OCI-LY7 (cell line): ENCODE results near the gene VPS13C. TPM values are rescaled to one million over a fixed set of nuclear protein-coding genes. Genes with fewer than 3 reads are reported as not detected.

Source experiments
- BruUV-seq: library from RNA; stranded (reverse); fragments of 400-500 nt; replicated peaks from 2 replicates; lab custom pipeline; 2021; lab: Mats Ljungman, UMichigan
- CTCF ChIA-PET: fragments of 300-600 bp; sonication (Branson Sonifier 250); formaldehyde crosslinking; loops from one replicate; lab custom pipeline; 2022; ENCODE audit warnings: antibody characterized with exemption; ENCODE audit not compliant: unreplicated experiment; lab: Charles Lee
- POLR2A ChIA-PET: fragments of 300-600 bp; sonication (Branson Sonifier 250); formaldehyde crosslinking; loops from one replicate; lab custom pipeline; 2022; ENCODE audit warnings: antibody characterized with exemption; lab: Charles Lee
- DNase-seq: peaks from one replicate; pipeline ENCODE4 v3.0.0-alpha.2; 2015; ENCODE audit warnings: low spot score
- H2AFZ ChIP-seq: fragments of 200-600 bp; sonication (generic), shearing (Covaris generic); 2 replicates; pipeline ENCODE4 v1.6.1; 2014; ENCODE audit warnings: mild to moderate bottlenecking, antibody characterized with exemption, low read length, moderate library complexity
- H3K27ac ChIP-seq: fragments of 200-600 bp; sonication (generic); 2 replicates; pipeline ENCODE4 v1.5.1; 2014; ENCODE audit warnings: mixed run types, low read depth, mild to moderate bottlenecking, moderate library complexity, low read length, inconsistent platforms; ENCODE audit not compliant: poor library complexity, severe bottlenecking
- H3K36me3 ChIP-seq: fragments of 200-600 bp; sonication (generic); 2 replicates; pipeline ENCODE4 v1.6.1; 2014; ENCODE audit warnings: mild to moderate bottlenecking, antibody characterized with exemption, low read length, moderate library complexity, mixed read lengths; ENCODE audit not compliant: insufficient read depth
- H3K4me1 ChIP-seq: fragments of 200-600 bp; sonication (generic); 2 replicates; pipeline ENCODE4 v1.5.1; 2014; ENCODE audit warnings: mild to moderate bottlenecking, low read length; ENCODE audit not compliant: insufficient read depth, poor library complexity, severe bottlenecking
- H3K4me2 ChIP-seq: fragments of 200-600 bp; sonication (generic); 2 replicates; pipeline ENCODE4 v1.6.1; 2014; ENCODE audit warnings: mild to moderate bottlenecking, low read length
- H3K4me3 ChIP-seq: fragments of 200-600 bp; sonication (generic); 2 replicates; pipeline ENCODE4 v1.5.1; 2014; ENCODE audit warnings: mild to moderate bottlenecking, low read depth, low read length; ENCODE audit not compliant: poor library complexity, severe bottlenecking
- H3K79me2 ChIP-seq: fragments of 200-600 bp; sonication (generic); 2 replicates; pipeline ENCODE4 v1.6.1; 2016; ENCODE audit warnings: low read depth, mild to moderate bottlenecking, low read length, moderate library complexity, mixed read lengths; ENCODE audit not compliant: insufficient read depth
- H3K9me2 ChIP-seq: fragments of 200-600 bp; sonication (generic); 2 replicates; pipeline ENCODE4 v1.6.1; 2016; ENCODE audit warnings: mild to moderate bottlenecking, low read length, mixed read lengths; ENCODE audit not compliant: insufficient read depth
- H3K9me3 ChIP-seq: fragments of 200-600 bp; sonication (generic); 2 replicates; pipeline ENCODE4 v1.6.1; 2014; ENCODE audit warnings: mild to moderate bottlenecking, mixed run types, low read length, mixed read lengths
- H4K20me1 ChIP-seq: fragments of 200-600 bp; sonication (generic); 2 replicates; pipeline ENCODE4 v1.6.1; 2014; ENCODE audit warnings: mild to moderate bottlenecking, antibody characterized with exemption, low read length, moderate library complexity, mixed read lengths; ENCODE audit not compliant: insufficient read depth
- EZH2phosphoT487 ChIP-seq: fragments of 200-600 bp; sonication (generic); IDR thresholded peaks from 2 replicates; pipeline ENCODE4 v1.6.1; 2018; ENCODE audit warnings: low read depth, borderline replicate concordance, mild to moderate bottlenecking, mixed run types, antibody characterized with exemption, low read length, moderate library complexity, mixed read lengths
- intact Hi-C: fragments of 100-400 bp; cut with micrococcal nuclease; formaldehyde crosslinking; loops from one replicate; pipeline ENCODE4 v1.10.0; 2022; ENCODE audit not compliant: unreplicated experiment
- total RNA-seq, 2 experiments: library from RNA; depleted of rRNA in 1 of 2; stranded (reverse); fragments of >200 nt in 1 of 2; shearing (Covaris generic) in 1 of 2; gene quantifications; 2 replicates each; pipeline ENCODE4 v1.2.3, GENCODE V29; 2014 to 2022
- TF ChIP-seq, protein P1 (sequence below): fragments of 200-600 bp; sonication (generic); conservative IDR thresholded peaks from 2 replicates; pipeline ENCODE4 v1.5.1; 2014; ENCODE audit warnings: mild to moderate bottlenecking, antibody characterized with exemption, low read length, moderate library complexity, mixed read lengths

The VPS13C gene
- total RNA-seq, 2 experiments from 2014 or later: 44.4 to 60.6 TPM

DNA sequence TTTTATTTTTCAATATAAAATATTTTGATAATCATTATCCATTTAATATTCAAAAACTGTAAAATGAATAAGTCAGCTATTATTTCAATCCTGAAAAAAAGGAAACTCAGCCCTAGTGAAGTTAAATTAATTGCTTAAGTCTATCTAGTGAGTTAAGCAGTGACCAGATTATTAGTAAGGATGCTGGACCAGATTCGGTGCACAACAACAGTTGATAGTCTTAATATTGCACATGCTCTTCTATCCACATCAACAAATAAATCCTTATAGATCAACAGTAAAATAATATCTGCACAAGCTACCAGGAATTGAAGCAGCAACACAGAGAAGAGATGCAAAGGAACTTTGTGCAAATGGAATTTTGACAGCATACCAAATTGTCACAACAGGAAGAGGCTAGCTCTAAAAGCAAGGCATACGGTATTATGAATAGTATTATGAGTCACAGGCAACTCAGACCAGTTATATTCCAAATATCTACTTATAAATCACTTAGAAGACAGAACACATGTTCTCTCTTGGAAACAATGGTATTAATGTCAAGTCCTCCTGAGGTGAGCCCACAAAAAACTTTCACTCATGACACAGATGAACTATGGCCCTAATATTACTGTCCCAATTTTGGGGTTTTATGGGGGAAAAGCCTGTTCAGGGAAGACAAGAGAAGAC is 24.9 kb downstream of the VPS13C start:
- Histone ChIP-seq H4K20me1 (no peaks in the 10 kb centered on the region), H3K27ac (no peak overlapping the region), H3K9me2 (no peaks in the 10 kb centered on the region), H3K9me3 (no peaks in the 10 kb centered on the region), H3K4me1 (no peaks in the 10 kb centered on the region), H3K79me2 (no peaks in the 10 kb centered on the region), H3K4me2 (no peak overlapping the region), H3K36me3 (peaks cover 47% of the 10 kb centered on the region), H2AFZ (no peak overlapping the region), H3K4me3 (no peak overlapping the region)
- intact Hi-C loops: no loop called here
- CTCF ChIA-PET: no interaction called here
- DNase-seq: no peak
- TF ChIP-seq, protein P1, sequence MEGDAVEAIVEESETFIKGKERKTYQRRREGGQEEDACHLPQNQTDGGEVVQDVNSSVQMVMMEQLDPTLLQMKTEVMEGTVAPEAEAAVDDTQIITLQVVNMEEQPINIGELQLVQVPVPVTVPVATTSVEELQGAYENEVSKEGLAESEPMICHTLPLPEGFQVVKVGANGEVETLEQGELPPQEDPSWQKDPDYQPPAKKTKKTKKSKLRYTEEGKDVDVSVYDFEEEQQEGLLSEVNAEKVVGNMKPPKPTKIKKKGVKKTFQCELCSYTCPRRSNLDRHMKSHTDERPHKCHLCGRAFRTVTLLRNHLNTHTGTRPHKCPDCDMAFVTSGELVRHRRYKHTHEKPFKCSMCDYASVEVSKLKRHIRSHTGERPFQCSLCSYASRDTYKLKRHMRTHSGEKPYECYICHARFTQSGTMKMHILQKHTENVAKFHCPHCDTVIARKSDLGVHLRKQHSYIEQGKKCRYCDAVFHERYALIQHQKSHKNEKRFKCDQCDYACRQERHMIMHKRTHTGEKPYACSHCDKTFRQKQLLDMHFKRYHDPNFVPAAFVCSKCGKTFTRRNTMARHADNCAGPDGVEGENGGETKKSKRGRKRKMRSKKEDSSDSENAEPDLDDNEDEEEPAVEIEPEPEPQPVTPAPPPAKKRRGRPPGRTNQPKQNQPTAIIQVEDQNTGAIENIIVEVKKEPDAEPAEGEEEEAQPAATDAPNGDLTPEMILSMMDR: no peak
- no peak for TF ChIP-seq EZH2phosphoT487
- POLR2A ChIA-PET: interaction anchor here (0.7 to 1.4 kb wide), 2 partner anchors 9 to 16 kb away, joined by 3 to 7 read pairs; no protein-coding TSS in a partner anchor
- BruUV-seq: no TSS peak

DNA sequence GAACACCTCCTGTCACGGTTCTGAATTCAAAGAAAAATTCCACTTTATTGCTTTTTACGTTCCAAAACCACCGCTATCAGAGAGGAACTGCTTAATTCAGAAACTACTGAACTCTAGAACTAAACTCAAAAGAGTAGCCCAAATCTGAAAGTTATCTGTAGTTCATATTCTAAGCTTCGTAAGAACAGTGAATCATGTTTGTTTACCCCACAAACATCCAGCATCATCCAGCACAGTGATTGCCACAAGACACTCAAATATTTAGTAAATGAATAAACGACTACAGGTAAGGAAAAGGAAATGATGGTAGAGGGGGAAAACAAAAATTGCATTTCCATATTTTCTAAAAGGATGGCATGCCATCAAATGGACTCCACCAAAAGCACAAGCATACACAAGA is 32.3 kb downstream of the VPS13C start:
- POLR2A ChIA-PET: interaction anchor here (0.6 to 0.9 kb wide), 6 partner anchors 31 to 858 kb away, joined by 3 to 7 read pairs (median 4); partner anchors contain the start of gene VPS13C
- H3K4me3 ChIP-seq: no peak overlapping the region
- peaks cover 16% of the 10 kb centered on the region for H3K4me1 ChIP-seq
- no peaks in the 10 kb centered on the region for H3K9me2 ChIP-seq
- no TSS peak for BruUV-seq
- CTCF ChIA-PET: no interaction called here
- DNase-seq: no peak
- no peaks in the 10 kb centered on the region for H3K79me2 ChIP-seq
- peaks cover 28% of the 10 kb centered on the region for H3K36me3 ChIP-seq
- no peak overlapping the region for H2AFZ ChIP-seq
- TF ChIP-seq EZH2phosphoT487: no peak
- TF ChIP-seq, protein P1: no peak
- intact Hi-C loops: no loop called here
- no peaks in the 10 kb centered on the region for H3K9me3 ChIP-seq
- H3K4me2 ChIP-seq: no peak overlapping the region
- H4K20me1 ChIP-seq: no peaks in the 10 kb centered on the region
- H3K27ac ChIP-seq: no peak overlapping the region

DNA sequence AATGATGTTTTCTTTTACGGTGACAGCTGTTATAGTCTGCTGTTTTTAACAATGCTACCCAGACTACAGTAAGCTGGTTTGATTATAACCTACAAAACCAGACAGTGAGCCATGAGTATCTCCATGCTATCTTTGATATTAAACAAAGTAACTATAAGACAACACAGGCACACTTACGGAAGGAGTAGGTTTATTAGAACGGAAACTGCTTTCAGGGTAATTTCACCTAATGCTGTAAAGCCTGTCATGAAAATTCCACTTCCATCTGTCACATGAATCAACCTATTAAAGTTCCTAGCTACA is 33.0 kb downstream of the VPS13C start:
- POLR2A ChIA-PET: interaction anchor here (0.8 to 0.9 kb wide), 3 partner anchors 9 to 195 kb away, joined by 3 to 7 read pairs (median 5); partner anchors contain the start of gene VPS13C
- intact Hi-C loops: no loop called here
- no peaks in the 10 kb centered on the region for H3K9me3 ChIP-seq
- H3K79me2 ChIP-seq: no peaks in the 10 kb centered on the region
- no peaks in the 10 kb centered on the region for H3K9me2 ChIP-seq
- DNase-seq: peak; percentile 2
- no peak overlapping the region for H3K4me3 ChIP-seq
- CTCF ChIA-PET: no interaction called here
- H3K4me2 ChIP-seq: peak overlapping the region; percentile 25; the same call in 1 of the 2 replicates
- BruUV-seq: no TSS peak
- H4K20me1 ChIP-seq: no peaks in the 10 kb centered on the region
- H3K36me3 ChIP-seq: peaks cover 30% of the 10 kb centered on the region
- peak overlapping the region; percentile 4; the same call in 1 of the 2 replicates for H2AFZ ChIP-seq
- peak overlapping the region; percentile 13 for H3K27ac ChIP-seq
- H3K4me1 ChIP-seq: peaks cover 16% of the 10 kb centered on the region
- TF ChIP-seq, protein P1: no peak
- TF ChIP-seq EZH2phosphoT487: no peak
